Keratinocyte (primary cell): ENCODE measurements around the gene KDM4F. TPM values are rescaled to one million over a fixed set of nuclear protein-coding genes. Genes with fewer than 3 reads are reported as not detected.
"Not testable (repeated sequence)": the region's sequence is repeated elsewhere in the genome, so short reads cannot be mapped to it uniquely, and the experiment has no call there.

Source experiments
- DNase-seq: peaks from one replicate; pipeline ENCODE4 v3.0.0-alpha.2; 2011; ENCODE audit warnings: low read depth, missing footprints, low spot score
- FAIRE-seq: peaks from 2 replicates; lab custom pipeline; 2011; peaks lifted over from hg19 to GRCh38; lab: Jason Lieb, UNC
- H2AFZ ChIP-seq: 2 replicates; pipeline ENCODE4 v1.6.0; 2012; ENCODE audit warnings: low read length, control low read depth, inconsistent platforms; ENCODE audit not compliant: control insufficient read depth
- H3K27ac ChIP-seq: 2 replicates; pipeline ENCODE4 v1.5.1; 2011; ENCODE audit warnings: low read length; ENCODE audit not compliant: control insufficient read depth, insufficient read depth
- H3K27me3 ChIP-seq: 3 replicates; pipeline ENCODE4 v1.6.0; 2011; ENCODE audit warnings: low read length; ENCODE audit not compliant: control insufficient read depth, insufficient read depth; ENCODE audit errors: extremely low read depth
- H3K36me3 ChIP-seq, 2 experiments: 2 replicates in 1 of 2; 3 replicates in 1 of 2; pipeline ENCODE4 v1.5.1; 2011; ENCODE audit warnings: low read length in 2 of 2, mild to moderate bottlenecking in 1 of 2; ENCODE audit not compliant: control insufficient read depth in 2 of 2, insufficient read depth in 2 of 2; ENCODE audit errors: extremely low read depth in 1 of 2
- H3K4me1 ChIP-seq: 3 replicates; pipeline ENCODE4 v1.5.1; 2011; ENCODE audit warnings: low read length; ENCODE audit not compliant: control insufficient read depth, insufficient read depth; ENCODE audit errors: extremely low read depth
- H3K4me2 ChIP-seq: 3 replicates; pipeline ENCODE4 v1.6.0; 2011; ENCODE audit warnings: low read depth, low read length; ENCODE audit not compliant: control insufficient read depth, insufficient read depth; ENCODE audit errors: extremely low read depth
- H3K4me3 ChIP-seq, 3 experiments: fragments of 200-600 bp in 1 of 3; sonication (generic) in 1 of 3; 2 replicates in 2 of 3; 3 replicates in 1 of 3; pipeline ENCODE4 v1.5.1; 2011 to 2016; ENCODE audit warnings: low read length in 3 of 3, mild to moderate bottlenecking in 3 of 3, control low read depth in 2 of 3, inconsistent platforms in 1 of 3, low read depth in 1 of 3, mixed read lengths in 1 of 3, mixed run types in 1 of 3, moderate library complexity in 1 of 3; ENCODE audit not compliant: control insufficient read depth in 2 of 3, insufficient read depth in 2 of 3; ENCODE audit errors: extremely low read depth in 1 of 3
- H3K79me2 ChIP-seq: 2 replicates; pipeline ENCODE4 v1.6.0; 2012; ENCODE audit warnings: low read length; ENCODE audit not compliant: control insufficient read depth, insufficient read depth
- H3K9ac ChIP-seq: 3 replicates; pipeline ENCODE4 v1.6.0; 2011; ENCODE audit warnings: low read length; ENCODE audit not compliant: control insufficient read depth, insufficient read depth; ENCODE audit errors: extremely low read depth
- H3K9me1 ChIP-seq: 3 replicates; pipeline ENCODE4 v1.6.0; 2011; ENCODE audit warnings: low read length; ENCODE audit not compliant: control insufficient read depth, insufficient read depth; ENCODE audit errors: extremely low read depth
- H3K9me3 ChIP-seq: 2 replicates; pipeline ENCODE4 v1.5.1; 2012; ENCODE audit warnings: low read depth, low read length; ENCODE audit not compliant: control insufficient read depth
- H4K20me1 ChIP-seq: 3 replicates; pipeline ENCODE4 v1.6.0; 2011; ENCODE audit warnings: low read length; ENCODE audit not compliant: control insufficient read depth, insufficient read depth; ENCODE audit errors: extremely low read depth
- EZH2 ChIP-seq: IDR thresholded peaks from one replicate; pipeline ENCODE4 v1.6.1; 2012; ENCODE audit warnings: inconsistent platforms, mild to moderate bottlenecking, low read length, moderate library complexity
- dilution Hi-C: fragments of 300-500 bp; cut with MboI; formaldehyde crosslinking; loops from one replicate; pipeline ENCODE4 v1.7.0; 2020; ENCODE audit warnings: low sequenced_read_pairs; ENCODE audit not compliant: extremely low pct_ligation_motif_present
- polyA plus RNA-seq, 5 experiments: library from polyadenylated mRNA; depleted of rRNA in 3 of 5; stranded (reverse) in 3 of 5; stranded (forward) in 1 of 5; unstranded in 1 of 5; fragments of >200 nt; gene quantifications; 1 replicate in 1 of 5; 2 replicates in 3 of 5; 3 replicates in 1 of 5; pipeline versions ENCODE4 v1.2.1 to v1.2.3, GENCODE V29; 2011 to 2012; ENCODE audit warnings: missing spikeins in 2 of 5, low read depth in 1 of 5, low replicate concordance in 1 of 5
- TF ChIP-seq, protein P1 (sequence below), 3 experiments: IDR thresholded peaks in 1 of 3; conservative IDR thresholded peaks in 1 of 3; optimal IDR thresholded peaks in 1 of 3; 2 replicates in 2 of 3; 3 replicates in 1 of 3; pipeline versions ENCODE3 to v1.5.1; 2011; ENCODE audit warnings: low read length in 3 of 3, mild to moderate bottlenecking in 3 of 3, moderate library complexity in 2 of 3, control low read depth in 1 of 3, inconsistent platforms in 1 of 3; ENCODE audit not compliant: insufficient read depth in 2 of 3; ENCODE audit errors: extremely low read depth in 1 of 3

Gene KDM4F
- polyA plus RNA-seq, 1 donor (not counting 4 experiments of a cell fraction or from before 2014, with no cell fraction given): not detected

DNA sequence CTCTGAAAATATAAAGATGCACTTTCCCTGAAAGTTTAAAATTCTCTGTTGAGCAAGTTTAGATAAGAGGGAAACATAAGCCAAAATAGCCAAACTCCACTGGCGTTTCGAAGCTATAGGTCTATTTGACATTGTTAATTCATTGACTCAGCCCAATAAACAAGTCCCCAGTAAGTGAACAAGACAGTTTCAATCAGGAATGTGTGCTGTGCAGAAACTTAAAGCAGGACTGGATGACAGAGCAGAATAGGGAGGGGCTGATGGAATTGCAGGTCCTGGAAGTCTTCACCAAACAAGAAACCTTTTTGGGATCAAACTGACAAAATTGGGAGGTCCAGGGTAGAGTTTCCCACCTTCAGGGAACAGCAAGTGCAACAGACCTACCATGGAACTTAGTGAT is 33.1 kb upstream of the KDM4F start:
- H2AFZ ChIP-seq: no peak overlapping the region

DNA sequence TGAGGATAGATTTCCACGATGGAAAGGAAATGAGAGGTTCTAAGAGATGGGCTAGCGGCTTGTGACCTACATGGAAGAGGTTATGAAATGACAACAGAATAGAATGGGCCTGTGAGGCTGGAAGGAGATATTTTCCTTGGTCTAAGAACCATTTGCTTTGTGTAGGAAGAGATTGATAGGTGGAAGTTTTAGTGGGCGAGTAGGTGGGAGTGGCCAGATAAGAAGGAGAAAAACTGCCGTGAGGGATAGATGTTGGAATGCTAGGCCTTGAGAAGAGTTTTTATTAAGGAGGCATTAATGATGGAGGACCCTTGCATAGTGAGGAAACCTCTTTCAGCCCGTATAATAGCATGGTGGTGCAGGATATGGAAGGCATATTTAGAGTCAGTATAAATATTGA is 27.8 kb upstream of the KDM4F start:
- H3K9me3 ChIP-seq, DNase-seq, H3K27me3 ChIP-seq, H4K20me1 ChIP-seq, H3K4me3 ChIP-seq, H3K36me3 ChIP-seq, FAIRE-seq, H2AFZ ChIP-seq, H3K9me1 ChIP-seq, H3K4me1 ChIP-seq, H3K27ac ChIP-seq, dilution Hi-C loops, H3K79me2 ChIP-seq, H3K4me2 ChIP-seq, H3K9ac ChIP-seq: not testable (repeated sequence)

More for the DNA sequence above, 33.1 kb upstream of the KDM4F start:
- no peaks in the 10 kb centered on the region for H3K79me2 ChIP-seq
- no peak for DNase-seq
- no peak overlapping the region for H3K4me2 ChIP-seq
- H3K9ac ChIP-seq: no peak overlapping the region
- no peaks in the 10 kb centered on the region for H3K36me3 ChIP-seq
- H4K20me1 ChIP-seq: no peaks in the 10 kb centered on the region
- no peaks in the 10 kb centered on the region for H3K9me3 ChIP-seq
- no peaks in the 10 kb centered on the region for H3K9me1 ChIP-seq
- no peak overlapping the region for H3K27ac ChIP-seq
- TF ChIP-seq, protein P1, sequence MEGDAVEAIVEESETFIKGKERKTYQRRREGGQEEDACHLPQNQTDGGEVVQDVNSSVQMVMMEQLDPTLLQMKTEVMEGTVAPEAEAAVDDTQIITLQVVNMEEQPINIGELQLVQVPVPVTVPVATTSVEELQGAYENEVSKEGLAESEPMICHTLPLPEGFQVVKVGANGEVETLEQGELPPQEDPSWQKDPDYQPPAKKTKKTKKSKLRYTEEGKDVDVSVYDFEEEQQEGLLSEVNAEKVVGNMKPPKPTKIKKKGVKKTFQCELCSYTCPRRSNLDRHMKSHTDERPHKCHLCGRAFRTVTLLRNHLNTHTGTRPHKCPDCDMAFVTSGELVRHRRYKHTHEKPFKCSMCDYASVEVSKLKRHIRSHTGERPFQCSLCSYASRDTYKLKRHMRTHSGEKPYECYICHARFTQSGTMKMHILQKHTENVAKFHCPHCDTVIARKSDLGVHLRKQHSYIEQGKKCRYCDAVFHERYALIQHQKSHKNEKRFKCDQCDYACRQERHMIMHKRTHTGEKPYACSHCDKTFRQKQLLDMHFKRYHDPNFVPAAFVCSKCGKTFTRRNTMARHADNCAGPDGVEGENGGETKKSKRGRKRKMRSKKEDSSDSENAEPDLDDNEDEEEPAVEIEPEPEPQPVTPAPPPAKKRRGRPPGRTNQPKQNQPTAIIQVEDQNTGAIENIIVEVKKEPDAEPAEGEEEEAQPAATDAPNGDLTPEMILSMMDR (optimal IDR thresholded peaks at IDR 0.05 in 1 of 3, IDR thresholded peaks at IDR 0.05 in 1 of 3, conservative IDR thresholded peaks at IDR 0.05 in 1 of 3; ENCODE audit: extremely low read depth in 1 of 3, insufficient read depth in 2 of 3, low read length in 3 of 3): no peak
- no peak for TF ChIP-seq EZH2
- H3K27me3 ChIP-seq: no peaks in the 10 kb centered on the region
- no peaks in the 10 kb centered on the region for H3K4me1 ChIP-seq
- no peak overlapping the region for H3K4me3 ChIP-seq
- no peak for FAIRE-seq
- dilution Hi-C loops: no loop called here

GRCh38 chr11:95024958-95025357 is 24.3 kb upstream of the KDM4F start, which contains the start of gene KDM4E:
Gene KDM4E, plus strand, starts transcription at chr11:95025258. Its CDS starts 300 bp downstream, at chr11:95025558.
- Histone ChIP-seq H3K4me1 (no peaks in the 10 kb centered on the region), H3K27ac (no peak within 1 kb of the TSS), H2AFZ (no peak within 1 kb of the TSS), H3K9me3 (no peaks in the 10 kb centered on the region), H3K79me2 (no peaks in the 10 kb centered on the region), H3K27me3 (no peaks in the 10 kb centered on the region), H4K20me1 (no peaks in the 10 kb centered on the region), H3K9ac (no peak within 1 kb of the TSS), H3K4me3 (no peak within 1 kb of the TSS), H3K9me1 (no peaks in the 10 kb centered on the region), H3K36me3 (no peaks in the 10 kb centered on the region), H3K4me2 (no peak within 1 kb of the TSS)
- dilution Hi-C loops: no loop called here
- FAIRE-seq: no peak
- TF ChIP-seq, protein P1 (optimal IDR thresholded peaks at IDR 0.05 in 1 of 3, IDR thresholded peaks at IDR 0.05 in 1 of 3, conservative IDR thresholded peaks at IDR 0.05 in 1 of 3; ENCODE audit: extremely low read depth in 1 of 3, insufficient read depth in 2 of 3, low read length in 3 of 3): no peak
- no peak for TF ChIP-seq EZH2
- no peak for DNase-seq

DNA sequence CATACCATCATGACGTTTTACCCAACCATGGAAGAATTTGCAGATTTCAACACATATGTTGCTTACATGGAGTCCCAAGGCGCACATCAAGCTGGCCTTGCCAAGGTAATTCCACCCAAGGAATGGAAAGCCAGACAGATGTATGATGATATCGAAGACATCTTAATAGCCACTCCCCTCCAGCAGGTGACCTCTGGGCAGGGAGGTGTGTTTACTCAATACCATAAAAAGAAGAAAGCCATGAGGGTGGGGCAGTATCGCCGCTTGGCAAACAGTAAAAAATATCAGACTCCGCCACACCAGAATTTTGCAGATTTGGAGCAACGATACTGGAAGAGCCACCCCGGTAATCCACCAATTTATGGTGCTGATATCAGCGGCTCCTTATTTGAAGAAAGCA is 23.6 kb upstream of the KDM4F start:
- DNase-seq, H3K27ac ChIP-seq, H3K9ac ChIP-seq, H3K4me1 ChIP-seq, H3K9me1 ChIP-seq, H3K9me3 ChIP-seq, H3K4me2 ChIP-seq, H2AFZ ChIP-seq, H3K4me3 ChIP-seq, dilution Hi-C loops, H3K27me3 ChIP-seq, FAIRE-seq, H3K36me3 ChIP-seq, H3K79me2 ChIP-seq, H4K20me1 ChIP-seq: not testable (repeated sequence)
